Vagina (tissue), 2 donors: ENCODE measurements around the gene CDC16.

Experiments used
- POLR2A ChIP-seq, 2 donors: fragments of 450-650 bp; IDR thresholded peaks; one replicate each; pipeline ENCODE4 v1.6.1; 2017; ENCODE audit warnings: antibody characterized with exemption in 2 of 2, mild to moderate bottlenecking in 2 of 2, moderate library complexity in 2 of 2
- POLR2AphosphoS5 ChIP-seq, 2 donors: sonication (generic); formaldehyde crosslinking; IDR thresholded peaks; one replicate each; pipeline ENCODE4 v1.9.0; 2017; ENCODE audit warnings: antibody characterized with exemption in 2 of 2, mild to moderate bottlenecking in 2 of 2, low read depth in 1 of 2; ENCODE audit not compliant: insufficient read depth in 1 of 2
- TF ChIP-seq, protein P1 (sequence below), 3 experiments: fragments of 450-650 bp in 2 of 3; fragments of 200-600 bp in 1 of 3; sonication (generic) in 1 of 3; IDR thresholded peaks; one replicate each; pipeline ENCODE4 v1.5.1; 2017 to 2019; ENCODE audit warnings: antibody characterized with exemption in 3 of 3, mild to moderate bottlenecking in 2 of 3, moderate library complexity in 2 of 3

DNA sequence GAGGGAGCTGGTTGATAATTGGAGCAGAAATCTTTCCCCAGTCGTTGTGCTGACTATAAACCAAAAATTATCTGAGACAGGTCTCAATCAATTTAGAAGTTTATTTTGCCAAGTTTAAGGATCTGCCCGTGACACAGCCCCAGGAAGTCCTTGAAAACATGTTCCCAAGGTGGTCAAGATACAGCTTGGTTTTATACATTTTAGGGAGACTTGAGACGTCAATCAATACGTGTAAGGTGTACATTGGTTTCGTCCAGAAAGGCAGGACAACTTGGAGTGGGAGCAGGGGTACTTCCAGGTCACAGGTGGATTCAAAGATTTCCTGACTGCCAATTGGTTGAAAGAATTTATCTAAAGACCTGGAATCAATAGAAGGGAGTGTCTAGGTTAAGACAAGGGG, 38.1 kb upstream of the CDC16 start:
- TF ChIP-seq, protein P1, sequence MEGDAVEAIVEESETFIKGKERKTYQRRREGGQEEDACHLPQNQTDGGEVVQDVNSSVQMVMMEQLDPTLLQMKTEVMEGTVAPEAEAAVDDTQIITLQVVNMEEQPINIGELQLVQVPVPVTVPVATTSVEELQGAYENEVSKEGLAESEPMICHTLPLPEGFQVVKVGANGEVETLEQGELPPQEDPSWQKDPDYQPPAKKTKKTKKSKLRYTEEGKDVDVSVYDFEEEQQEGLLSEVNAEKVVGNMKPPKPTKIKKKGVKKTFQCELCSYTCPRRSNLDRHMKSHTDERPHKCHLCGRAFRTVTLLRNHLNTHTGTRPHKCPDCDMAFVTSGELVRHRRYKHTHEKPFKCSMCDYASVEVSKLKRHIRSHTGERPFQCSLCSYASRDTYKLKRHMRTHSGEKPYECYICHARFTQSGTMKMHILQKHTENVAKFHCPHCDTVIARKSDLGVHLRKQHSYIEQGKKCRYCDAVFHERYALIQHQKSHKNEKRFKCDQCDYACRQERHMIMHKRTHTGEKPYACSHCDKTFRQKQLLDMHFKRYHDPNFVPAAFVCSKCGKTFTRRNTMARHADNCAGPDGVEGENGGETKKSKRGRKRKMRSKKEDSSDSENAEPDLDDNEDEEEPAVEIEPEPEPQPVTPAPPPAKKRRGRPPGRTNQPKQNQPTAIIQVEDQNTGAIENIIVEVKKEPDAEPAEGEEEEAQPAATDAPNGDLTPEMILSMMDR (IDR thresholded peaks at IDR 0.05) = no peak
- TF ChIP-seq POLR2AphosphoS5 (IDR thresholded peaks at IDR 0.05; ENCODE audit: insufficient read depth in 1 of 2, low read depth in 1 of 2) (no peak), POLR2A (IDR thresholded peaks at IDR 0.05) (no peak)
